ENCODE measurements around the gene EFCAB6.

Gene EFCAB6

GRCh38 chr22:43814264-43814663 is 2.2 kb upstream of the EFCAB6 start:
- no peak for ATAC-seq
- TF ChIP-seq ZNF8 (CRISPR knock-in tag; IDR thresholded peaks at IDR 0.05) (no peak), BACH2 (CRISPR knock-in tag; IDR thresholded peaks at IDR 0.05; ENCODE audit: borderline replicate concordance) (no peak), PATZ1 (CRISPR knock-in tag; IDR thresholded peaks at IDR 0.05; ENCODE audit: borderline replicate concordance) (no peak), TCF4 (CRISPR knock-in tag; IDR thresholded peaks at IDR 0.05; ENCODE audit: borderline replicate concordance) (no peak), RARB (CRISPR knock-in tag; IDR thresholded peaks at IDR 0.05) (no peak), CSDC2 (CRISPR knock-in tag; IDR thresholded peaks at IDR 0.05) (no peak), ZFP30 (CRISPR knock-in tag; IDR thresholded peaks at IDR 0.05) (no peak), CSRNP3 (CRISPR knock-in tag; IDR thresholded peaks at IDR 0.05) (no peak), ARNTL (CRISPR knock-in tag; IDR thresholded peaks at IDR 0.05; ENCODE audit: borderline replicate concordance, low read depth) (no peak), ESRRG (CRISPR knock-in tag; IDR thresholded peaks at IDR 0.05) (no peak), TSHZ2 (CRISPR knock-in tag; IDR thresholded peaks at IDR 0.05) (no peak), OSR1 (CRISPR knock-in tag; IDR thresholded peaks at IDR 0.05) (no peak)

- TF ChIP-seq ZC3H10 (CRISPR knock-in tag; IDR thresholded peaks at IDR 0.05) (no peak), TCF4 (CRISPR knock-in tag; IDR thresholded peaks at IDR 0.05; ENCODE audit: borderline replicate concordance) (no peak), POU6F1 (CRISPR knock-in tag; IDR thresholded peaks at IDR 0.05; ENCODE audit: borderline replicate concordance, low read depth) (no peak), PATZ1 (CRISPR knock-in tag; IDR thresholded peaks at IDR 0.05; ENCODE audit: borderline replicate concordance) (no peak), ARNTL (CRISPR knock-in tag; IDR thresholded peaks at IDR 0.05; ENCODE audit: borderline replicate concordance, low read depth) (no peak), ISL1 (CRISPR knock-in tag; IDR thresholded peaks at IDR 0.05) (no peak)
- no peak for ATAC-seq
Measured at GRCh38 chr22:43812890-43813289, 785 bp upstream of the EFCAB6 start.

GRCh38 chr22:43811777-43812148 is 342 bp downstream of the EFCAB6 start:
- TF ChIP-seq PATZ1 (CRISPR knock-in tag; IDR thresholded peaks at IDR 0.05; ENCODE audit: borderline replicate concordance) = no peak
- no peak for TF ChIP-seq ZNF70 (CRISPR knock-in tag; IDR thresholded peaks at IDR 0.05)
- TF ChIP-seq POU6F1 (CRISPR knock-in tag; IDR thresholded peaks at IDR 0.05; ENCODE audit: borderline replicate concordance, low read depth) = no peak
- TF ChIP-seq PPARA (CRISPR knock-in tag; IDR thresholded peaks at IDR 0.05; ENCODE audit: borderline replicate concordance) = no peak
- TF ChIP-seq RARB (CRISPR knock-in tag; IDR thresholded peaks at IDR 0.05) = no peak
- TF ChIP-seq OSR1 (CRISPR knock-in tag; IDR thresholded peaks at IDR 0.05) = no peak
- TF ChIP-seq TCF4 (CRISPR knock-in tag; IDR thresholded peaks at IDR 0.05; ENCODE audit: borderline replicate concordance) = no peak
- TF ChIP-seq ESRRG (CRISPR knock-in tag; IDR thresholded peaks at IDR 0.05) = no peak
- no peak for TF ChIP-seq TSHZ2 (CRISPR knock-in tag; IDR thresholded peaks at IDR 0.05)
- no peak for TF ChIP-seq ZC3H10 (CRISPR knock-in tag; IDR thresholded peaks at IDR 0.05)
- TF ChIP-seq ZNF8 (CRISPR knock-in tag; IDR thresholded peaks at IDR 0.05) = no peak
- TF ChIP-seq ZFP3 (CRISPR knock-in tag; IDR thresholded peaks at IDR 0.05) = no peak
- TF ChIP-seq ISL1 (CRISPR knock-in tag; IDR thresholded peaks at IDR 0.05) = no peak
- peak; percentile 62 for ATAC-seq

Data from SK-N-SH treated with all-trans-retinoic acid at 6 μM for 48 hours (cell line).